GM12878 (cell line): ENCODE measurements around the gene UCKL1. TPM values are rescaled to one million over a fixed set of nuclear protein-coding genes. Genes with fewer than 3 reads are reported as not detected.

ENCODE experiments used
- ATAC-seq: fragments of 200-7000 bp; cut with Tn5 transposase; 3 replicates; pipeline ENCODE4 v1.9.1; 2020; ENCODE audit warnings: mild to moderate bottlenecking, moderate library complexity
- BruUV-seq: library from RNA; stranded (reverse); fragments of 400-500 nt; replicated peaks from 2 replicates; lab custom pipeline; 2021; lab: Mats Ljungman, UMichigan
- CTCF ChIA-PET: fragments of 300-600 bp; sonication (Branson Sonifier 250); formaldehyde crosslinking; extraction: SDS; loops from one replicate; lab custom pipeline; 2021; ENCODE audit warnings: inconsistent platforms; lab: Yijun Ruan, JAX
- POLR2A ChIA-PET: fragments of 350-600 bp; formaldehyde crosslinking; extraction: SDS; loops from one replicate; lab custom pipeline; 2021; ENCODE audit warnings: inconsistent platforms; lab: Charles Lee
- RAD21 ChIA-PET: fragments of 300-600 bp; sonication (Branson Sonifier 250); formaldehyde crosslinking; loops from one replicate; lab custom pipeline; 2023; ENCODE audit warnings: antibody characterized with exemption; ENCODE audit not compliant: unreplicated experiment; lab: Charles Lee
- SMC1A ChIA-PET: fragments of 300-600 bp; sonication (Branson Sonifier 250); formaldehyde crosslinking; loops from one replicate; lab custom pipeline; 2023; ENCODE audit not compliant: unreplicated experiment, uncharacterized antibody; lab: Charles Lee
- DNase-seq: peaks from one replicate; pipeline ENCODE4 v3.0.0-alpha.2; 2011; ENCODE audit warnings: low read depth, low spot score
- FAIRE-seq: peaks from 3 replicates; lab custom pipeline; 2011; peaks lifted over from hg19 to GRCh38; lab: Jason Lieb, UNC
- H2AFZ ChIP-seq: 2 replicates; pipeline ENCODE4 v1.6.0; 2011; ENCODE audit warnings: low read depth, low read length, control low read depth; ENCODE audit not compliant: control insufficient read depth
- H3K27ac ChIP-seq: 2 replicates; pipeline ENCODE4 v1.5.1; 2011; ENCODE audit warnings: control low read depth; ENCODE audit not compliant: control insufficient read depth, insufficient read depth
- H3K27me3 ChIP-seq, 2 experiments: replicated peaks in 1 of 2; 2 replicates each; pipeline versions ENCODE4 v1.6.0 to v1.6.1; 2011; ENCODE audit warnings: low read length in 1 of 2; ENCODE audit not compliant: control insufficient read depth in 2 of 2, insufficient read depth in 2 of 2
- H3K36me3 ChIP-seq, 2 experiments: 2 replicates each; pipeline ENCODE4 v1.5.1; 2011; ENCODE audit warnings: low read length in 1 of 2; ENCODE audit not compliant: control insufficient read depth in 2 of 2, insufficient read depth in 2 of 2
- H3K4me1 ChIP-seq: 2 replicates; pipeline ENCODE4 v1.6.1; 2011; ENCODE audit warnings: mild to moderate bottlenecking, low read length, moderate library complexity, mixed read lengths; ENCODE audit not compliant: control insufficient read depth, insufficient read depth
- H3K4me2 ChIP-seq: 2 replicates; pipeline ENCODE4 v1.6.0; 2011; ENCODE audit warnings: control low read depth; ENCODE audit not compliant: control insufficient read depth, insufficient read depth
- H3K4me3 ChIP-seq: fragments of 200-600 bp; sonication (generic); 2 replicates; pipeline ENCODE4 v1.5.1; 2016
- H3K79me2 ChIP-seq: 2 replicates; pipeline ENCODE4 v1.6.0; 2011; ENCODE audit warnings: low read length; ENCODE audit not compliant: control insufficient read depth, insufficient read depth
- H3K9ac ChIP-seq: 2 replicates; pipeline ENCODE4 v1.8.0; 2011; ENCODE audit warnings: low read length, control low read depth, mixed read lengths; ENCODE audit not compliant: control insufficient read depth, insufficient read depth
- H3K9me3 ChIP-seq: replicated peaks from 3 replicates; pipeline ENCODE4 v1.5.1; 2011; ENCODE audit warnings: mild to moderate bottlenecking, low read length; ENCODE audit not compliant: control insufficient read depth, insufficient read depth
- H4K20me1 ChIP-seq: 2 replicates; pipeline ENCODE4 v1.6.0; 2011; ENCODE audit not compliant: control insufficient read depth, insufficient read depth
- CEBPZ ChIP-seq: fragments of 150-350 bp; IDR thresholded peaks from 2 replicates; pipeline ENCODE4 v1.6.1; 2016; ENCODE audit warnings: low read depth, low read length
- EGR1 ChIP-seq, 2 experiments: IDR thresholded peaks; 1 replicate in 1 of 2; 2 replicates in 1 of 2; pipeline ENCODE4 v1.6.1; 2011 to 2012; ENCODE audit warnings: low read depth in 2 of 2, low read length in 2 of 2, borderline replicate concordance in 1 of 2, mild to moderate bottlenecking in 1 of 2, moderate library complexity in 1 of 2
- ELK1 ChIP-seq: IDR thresholded peaks from 2 replicates; pipeline ENCODE4 v1.6.1; 2012; ENCODE audit warnings: low read depth, low read length, improper control_type of control experiment
- ESRRA ChIP-seq: IDR thresholded peaks from 2 replicates; pipeline ENCODE4 v1.6.1; 2012; ENCODE audit warnings: mild to moderate bottlenecking, low read length, improper control_type of control experiment
- HCFC1 ChIP-seq: fragments of 150-350 bp; IDR thresholded peaks from 2 replicates; pipeline ENCODE4 v1.6.1; 2014; ENCODE audit warnings: low read length
- HSF1 ChIP-seq: fragments of 150-350 bp; IDR thresholded peaks from 2 replicates; pipeline ENCODE4 v1.6.1; 2014; ENCODE audit warnings: mild to moderate bottlenecking, low read depth, low read length
- LARP7 ChIP-seq: fragments of 450-650 bp; IDR thresholded peaks from 2 replicates; pipeline ENCODE4 v1.6.1; 2017; ENCODE audit warnings: mild to moderate bottlenecking
- POLR2AphosphoS5 ChIP-seq: IDR thresholded peaks from 2 replicates; pipeline ENCODE4 v1.6.1; 2011; ENCODE audit warnings: mild to moderate bottlenecking, low read length, inconsistent platforms
- SIX5 ChIP-seq: IDR thresholded peaks from 2 replicates; pipeline ENCODE4 v1.6.1; 2011; ENCODE audit warnings: mild to moderate bottlenecking, low read depth, low read length, moderate library complexity; ENCODE audit not compliant: severe bottlenecking
- SREBF2 ChIP-seq: IDR thresholded peaks from 2 replicates; pipeline ENCODE4 v1.6.1; 2012; ENCODE audit warnings: mild to moderate bottlenecking, low read length
- TBL1XR1 ChIP-seq: IDR thresholded peaks from 2 replicates; pipeline ENCODE4 v1.6.1; 2012; ENCODE audit warnings: low read depth, low read length, improper control_type of control experiment
- ZBED1 ChIP-seq: IDR thresholded peaks from 2 replicates; pipeline ENCODE4 v1.6.1; 2016; ENCODE audit warnings: borderline replicate concordance
- ZNF687 ChIP-seq: fragments of 450-650 bp; IDR thresholded peaks from 2 replicates; pipeline ENCODE4 v1.6.1; 2017; ENCODE audit warnings: mild to moderate bottlenecking, moderate library complexity
- WGBS: methylation state at CpG from one replicate; pipeline ENCODE4 v1.1.6; 2016; ENCODE audit warnings: low lambda C conversion rate; ENCODE audit not compliant: insufficient replicate concordance, insufficient coverage; ENCODE audit errors: missing lambda C conversion rate; 5-methylcytosine and 5-hydroxymethylcytosine counted together
- in situ Hi-C: fragments of 300-500 bp; cut with MboI; formaldehyde crosslinking; loops from 9 replicates; pipeline ENCODE4 v1.14.3; 2018; ENCODE audit warnings: mixed read lengths
- intact Hi-C: fragments of 100-400 bp; cut with micrococcal nuclease; formaldehyde crosslinking; loops from one replicate; pipeline ENCODE4 v1.14.2; 2022; ENCODE audit not compliant: unreplicated experiment
- polyA plus RNA-seq, 11 experiments: library from polyadenylated mRNA; depleted of rRNA in 4 of 11; unstranded in 6 of 11; stranded (reverse) in 5 of 11; fragments of >200 nt; fragmentation: Nextera tagmentation in 4 of 11; fragmentation: Illumina TruSeq in 1 of 11; extraction: Ambion mirVana in 4 of 11; extraction: Trizol in 1 of 11; gene quantifications; 1 replicate in 1 of 11; 2 replicates in 10 of 11; pipeline versions ENCODE4 v1.2.1 to v1.2.3, GENCODE V29; 2011 to 2016; ENCODE audit warnings: inconsistent platforms in 2 of 11, missing spikeins in 2 of 11, low read depth in 1 of 11
- total RNA-seq, 4 experiments: library from RNA; depleted of rRNA in 3 of 4; stranded (reverse); fragments of >200 nt in 3 of 4; fragmentation: Illumina TruSeq in 1 of 4; extraction: Trizol in 1 of 4; gene quantifications; 2 replicates each; pipeline versions ENCODE4 v1.2.1 to v1.2.3, GENCODE V29; 2013 to 2021

The UCKL1 gene
- total and polyA plus RNA-seq, 10 of the 15 experiments (the other 5 are each of a cell fraction or from before 2014, with no cell fraction given): 2.4 to 36.3 (median 24.8) TPM

- TF ChIP-seq CEBPZ: no peak
- TF ChIP-seq SREBF2: no peak
- TF ChIP-seq, all 136 proteins: peak for 0
Observed at GRCh38 chr20:63931735-63932134, 24.5 kb downstream of the UCKL1 start (continued).

GRCh38 chr20:63930971-63931553 is 25.2 kb downstream of the UCKL1 start:
- SMC1A ChIA-PET: no interaction called here
- no peaks in the 10 kb centered on the region for H3K27me3 ChIP-seq
- DNase-seq: no peak
- H2AFZ ChIP-seq: no peak overlapping the region
- FAIRE-seq: no peak
- intact Hi-C loops: no loop called here
- in situ Hi-C loops: no loop called here
- H3K4me3 ChIP-seq: no peak overlapping the region
- POLR2A ChIA-PET: no interaction called here
- CTCF ChIA-PET: interaction anchor here (1.1 kb wide), 1 partner anchor 126 kb away, joined by 3 read pairs; no protein-coding TSS in a partner anchor
- H3K9ac ChIP-seq: no peak overlapping the region
- H3K79me2 ChIP-seq: no peaks in the 10 kb centered on the region
- RAD21 ChIA-PET: no interaction called here
- peaks cover 14 to 32% of the 10 kb centered on the region in 2 experiments for H3K36me3 ChIP-seq
- H3K27ac ChIP-seq: no peak overlapping the region
- H3K4me1 ChIP-seq: no peaks in the 10 kb centered on the region
- no TSS peak for BruUV-seq
- H3K4me2 ChIP-seq: no peak overlapping the region
- no peaks in the 10 kb centered on the region for H4K20me1 ChIP-seq
- no peak for ATAC-seq
- 97% methylated on average over 34 of the region's 37 CpGs for WGBS
- no peaks in the 10 kb centered on the region for H3K9me3 ChIP-seq
- TF ChIP-seq SIX5 (no peak), LARP7 (no peak), HCFC1 (no peak), HSF1 (no peak), ELK1 (no peak), TBL1XR1 (no peak), ZBED1 (no peak), EGR1 (IDR thresholded peaks at IDR 0.05; ENCODE audit: borderline replicate concordance in 1 of 2, low read depth in 2 of 2, low read length in 2 of 2) (no peak), POLR2AphosphoS5 (no peak), ZNF687 (no peak), ESRRA (no peak)
